SK-N-SH (cell line): ENCODE data around the gene FNTB. TPM values are rescaled to one million over a fixed set of nuclear protein-coding genes. Genes with fewer than 3 reads are reported as not detected.

Source experiments
- CTCF ChIA-PET: fragments of 300-600, 350-600 bp; formaldehyde crosslinking; extraction: SDS; loops from one replicate; lab custom pipeline; 2021; lab: Yijun Ruan, JAX
- POLR2A ChIA-PET: fragments of 350-600 bp; sonication (Branson Sonifier 250); formaldehyde crosslinking; extraction: SDS; loops from one replicate; lab custom pipeline; 2020; ENCODE audit warnings: antibody characterized with exemption, inconsistent platforms; lab: Yijun Ruan, JAX
- DNase-seq: peaks from one replicate; pipeline ENCODE4 v3.0.0; 2012
- H2AFZ ChIP-seq: fragments of 200-600 bp; sonication (generic); 2 replicates; pipeline ENCODE4 v1.8.1; 2016; ENCODE audit warnings: antibody characterized with exemption, mild to moderate bottlenecking, low read depth
- H3F3A ChIP-seq: fragments of 200-600 bp; sonication (generic); replicated peaks from 2 replicates; pipeline ENCODE3; 2016; ENCODE audit warnings: antibody characterized with exemption, mild to moderate bottlenecking; ENCODE audit not compliant: insufficient read depth
- H3K27ac ChIP-seq, 2 experiments: fragments of 200-500 bp in 1 of 2; fragments of 200-600 bp in 1 of 2; sonication (Bioruptor generic) in 1 of 2; sonication (generic), shearing (Covaris generic) in 1 of 2; 2 replicates each; pipeline versions ENCODE4 v1.5.1 to v1.6.1; 2014 to 2016; ENCODE audit warnings: low read depth in 2 of 2, inconsistent platforms in 1 of 2, low read length in 1 of 2, mild to moderate bottlenecking in 1 of 2, mixed read lengths in 1 of 2
- H3K27me3 ChIP-seq: fragments of 200-600 bp; sonication (generic), shearing (Covaris generic); 2 replicates; pipeline ENCODE4 v1.6.1; 2016; ENCODE audit warnings: mixed run types; ENCODE audit not compliant: insufficient read depth
- H3K36me3 ChIP-seq, 2 experiments: fragments of 200-500 bp in 1 of 2; fragments of 200-600 bp in 1 of 2; sonication (Bioruptor generic) in 1 of 2; sonication (generic) in 1 of 2; replicated peaks in 1 of 2; 2 replicates each; pipeline versions ENCODE3 to v1.5.1; 2014 to 2016; ENCODE audit warnings: low read length in 1 of 2, mild to moderate bottlenecking in 1 of 2; ENCODE audit not compliant: insufficient read depth in 2 of 2, control insufficient read depth in 1 of 2
- H3K4me1 ChIP-seq, 2 experiments: fragments of 200-500 bp in 1 of 2; fragments of 200-600 bp in 1 of 2; sonication (Bioruptor generic) in 1 of 2; sonication (generic), shearing (Covaris generic) in 1 of 2; 2 replicates each; pipeline versions ENCODE4 v1.5.1 to v1.6.1; 2014 to 2016; ENCODE audit warnings: low read depth in 1 of 2, low read length in 1 of 2, mixed run types in 1 of 2; ENCODE audit not compliant: insufficient read depth in 2 of 2, control insufficient read depth in 1 of 2
- H3K4me2 ChIP-seq: fragments of 200-600 bp; sonication (generic), shearing (Covaris generic); 2 replicates; pipeline ENCODE4 v1.6.1; 2017; ENCODE audit warnings: mixed run types
- H3K4me3 ChIP-seq, 2 experiments: fragments of 200-500 bp in 1 of 2; fragments of 200-600 bp in 1 of 2; sonication (Bioruptor generic) in 1 of 2; sonication (generic), shearing (Covaris generic) in 1 of 2; 2 replicates each; pipeline versions ENCODE4 v1.5.1 to v1.8.1; 2014 to 2016; ENCODE audit warnings: low read depth in 2 of 2, inconsistent platforms in 1 of 2, low read length in 1 of 2, mild to moderate bottlenecking in 1 of 2, mixed read lengths in 1 of 2, moderate library complexity in 1 of 2
- H3K79me2 ChIP-seq: fragments of 200-600 bp; sonication (generic); 2 replicates; pipeline ENCODE4 v1.8.1; 2017; ENCODE audit warnings: mild to moderate bottlenecking; ENCODE audit not compliant: insufficient read depth
- H3K9ac ChIP-seq: fragments of 200-600 bp; sonication (generic); 2 replicates; pipeline ENCODE4 v1.6.1; 2017; ENCODE audit warnings: mixed run types
- H3K9me2 ChIP-seq: fragments of 200-600 bp; sonication (generic); 2 replicates; pipeline ENCODE4 v1.6.1; 2017; ENCODE audit warnings: mixed run types
- H3K9me3 ChIP-seq: fragments of 200-600 bp; sonication (generic); 2 replicates; pipeline ENCODE4 v1.6.1; 2017; ENCODE audit warnings: mixed run types, mild to moderate bottlenecking, moderate library complexity
- H4K20me1 ChIP-seq: fragments of 200-600 bp; sonication (generic); 2 replicates; pipeline ENCODE4 v1.6.1; 2017; ENCODE audit warnings: mild to moderate bottlenecking, mixed run types; ENCODE audit not compliant: insufficient read depth
- EZH2phosphoT487 ChIP-seq: fragments of 200-600 bp; sonication (generic); IDR thresholded peaks from 2 replicates; pipeline ENCODE4 v1.6.1; 2017; ENCODE audit warnings: low read depth, mixed run types, mild to moderate bottlenecking, antibody characterized with exemption, moderate library complexity, borderline replicate concordance
- FOXJ3 ChIP-seq: sonication (generic); formaldehyde crosslinking; IDR thresholded peaks from 2 replicates; pipeline ENCODE4 v1.5.1; 2020; ENCODE audit warnings: mild to moderate bottlenecking, missing genetic modification reagents
- GABPA ChIP-seq: IDR thresholded peaks from 2 replicates; pipeline ENCODE4 v1.4.0; 2012; ENCODE audit warnings: low read depth, mild to moderate bottlenecking
- GATA2 ChIP-seq: sonication (generic); formaldehyde crosslinking; IDR thresholded peaks from 2 replicates; pipeline ENCODE4 v1.5.0; 2020; ENCODE audit warnings: mild to moderate bottlenecking, missing genetic modification reagents
- MEF2A ChIP-seq: IDR thresholded peaks from 2 replicates; pipeline ENCODE4 v1.4.0; 2012; ENCODE audit warnings: low read depth, borderline replicate concordance
- MXI1 ChIP-seq: IDR thresholded peaks from 2 replicates; pipeline ENCODE4 v1.6.1; 2012; ENCODE audit warnings: mild to moderate bottlenecking, low read depth, low read length, improper control_type of control experiment
- NFIC ChIP-seq: IDR thresholded peaks from 2 replicates; pipeline ENCODE4 v1.4.0; 2012; ENCODE audit warnings: borderline replicate concordance
- NRF1 ChIP-seq: IDR thresholded peaks from 2 replicates; pipeline ENCODE4 v1.6.1; 2012; ENCODE audit warnings: low read depth, mild to moderate bottlenecking, low read length
- RAD21 ChIP-seq: IDR thresholded peaks from 2 replicates; pipeline ENCODE4 v1.6.1; 2012; ENCODE audit warnings: mild to moderate bottlenecking, low read length
- RCOR1 ChIP-seq: fragments of 150-350 bp; IDR thresholded peaks from 2 replicates; pipeline ENCODE4 v1.6.1; 2017; ENCODE audit warnings: antibody characterized with exemption, low read length
- RFX5 ChIP-seq: IDR thresholded peaks from 2 replicates; pipeline ENCODE4 v1.6.1; 2012; ENCODE audit warnings: mild to moderate bottlenecking, improper control_type of control experiment, low read length
- SIN3A ChIP-seq: IDR thresholded peaks from 2 replicates; pipeline ENCODE4 v1.6.1; 2012; ENCODE audit warnings: low read depth, mild to moderate bottlenecking, low read length, moderate library complexity, borderline replicate concordance
- TAF1 ChIP-seq: IDR thresholded peaks from 2 replicates; pipeline ENCODE4 v1.6.1; 2012; ENCODE audit warnings: low read depth, mild to moderate bottlenecking, low read length, moderate library complexity, borderline replicate concordance
- TCF12 ChIP-seq: IDR thresholded peaks from 2 replicates; pipeline ENCODE4 v1.4.0; 2012
- WGBS: methylation state at CpG from one replicate; pipeline ENCODE4 v1.1.6; 2017; ENCODE audit warnings: low lambda C conversion rate; 5-methylcytosine and 5-hydroxymethylcytosine counted together
- polyA plus RNA-seq, 3 experiments: library from polyadenylated mRNA; depleted of rRNA; stranded (reverse); fragments of >200 nt; gene quantifications; 2 replicates each; pipeline ENCODE4 v1.2.3, GENCODE V29; 2012
- TF ChIP-seq, protein P1 (sequence below): IDR thresholded peaks from 2 replicates; pipeline ENCODE4 v1.4.0; 2012; ENCODE audit warnings: low read depth, borderline replicate concordance
- TF ChIP-seq, protein P2 (sequence below): fragments of 200-600 bp; sonication (generic); IDR thresholded peaks from 2 replicates; pipeline ENCODE4 v1.6.1; 2017; ENCODE audit warnings: antibody characterized with exemption, mild to moderate bottlenecking, moderate library complexity
- TF ChIP-seq, protein P3 (sequence below): fragments of 150-350 bp; IDR thresholded peaks from 2 replicates; pipeline ENCODE4 v1.6.1; 2016; ENCODE audit warnings: mild to moderate bottlenecking, low read depth, low read length
- TF ChIP-seq, protein P4 (sequence below): IDR thresholded peaks from 2 replicates; pipeline ENCODE4 v1.6.1; 2012; ENCODE audit warnings: mild to moderate bottlenecking, low read depth, low read length, moderate library complexity
- TF ChIP-seq, protein P5 (sequence below): IDR thresholded peaks from 2 replicates; pipeline ENCODE4 v1.4.0; 2012; ENCODE audit warnings: low read depth

The FNTB gene
- polyA plus RNA-seq, 1 of the 3 experiments (the other 2 are of a cell fraction) = 18.4 TPM

DNA sequence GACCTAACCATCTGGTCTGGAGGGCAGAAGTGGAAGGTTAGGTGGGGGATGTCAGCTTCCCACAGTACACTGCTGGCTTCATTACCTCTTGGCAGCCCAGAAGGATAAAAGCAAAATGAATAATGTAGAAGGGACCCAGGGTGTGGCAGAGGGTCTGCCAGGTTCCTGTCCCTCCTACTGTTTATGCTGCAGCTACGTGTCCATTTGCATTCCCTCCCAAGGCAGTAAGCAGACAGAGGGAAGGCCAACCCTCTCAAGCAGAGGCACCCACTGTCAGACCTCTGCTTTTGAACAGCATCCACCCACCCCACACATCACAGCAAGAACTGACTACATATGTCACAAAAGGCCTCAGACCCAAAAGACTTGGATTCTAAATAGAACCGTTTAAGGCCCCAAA is 96.2 kb downstream of the FNTB start:
- no peak for DNase-seq
- Histone ChIP-seq H3K4me2 (no peak overlapping the region), H3K9ac (no peak overlapping the region), H3K79me2 (peaks cover 46% of the 10 kb centered on the region), H3K27me3 (no peaks in the 10 kb centered on the region), H4K20me1 (peaks cover 13% of the 10 kb centered on the region), H2AFZ (no peak overlapping the region), H3K4me1 (peaks cover 0 to 2% of the 10 kb centered on the region in 2 experiments; a peak in 2 of 4 replicates), H3K9me2 (no peaks in the 10 kb centered on the region), H3K4me3 (no peak overlapping the region), H3K36me3 (peaks cover 49 to 77% of the 10 kb centered on the region in 2 experiments), H3K27ac (no peak overlapping the region), H3F3A (no peaks in the 10 kb centered on the region), H3K9me3 (no peaks in the 10 kb centered on the region)
- ChIA-PET CTCF (interaction anchor here (0.7 to 1.0 kb wide), 2 partner anchors 9 to 902 kb away, joined by 3 to 4 read pairs; no protein-coding TSS in a partner anchor), POLR2A (no interaction called here)
- TF ChIP-seq NRF1 (no peak), TAF1 (no peak), FOXJ3 (CRISPR knock-in tag) (no peak), MEF2A (no peak), NFIC (no peak), GABPA (no peak), TCF12 (no peak), EZH2phosphoT487 (no peak), SIN3A (no peak), RFX5 (no peak), RCOR1 (no peak), MXI1 (no peak), RAD21 (no peak), GATA2 (CRISPR knock-in tag) (no peak)
- TF ChIP-seq, protein P1, sequence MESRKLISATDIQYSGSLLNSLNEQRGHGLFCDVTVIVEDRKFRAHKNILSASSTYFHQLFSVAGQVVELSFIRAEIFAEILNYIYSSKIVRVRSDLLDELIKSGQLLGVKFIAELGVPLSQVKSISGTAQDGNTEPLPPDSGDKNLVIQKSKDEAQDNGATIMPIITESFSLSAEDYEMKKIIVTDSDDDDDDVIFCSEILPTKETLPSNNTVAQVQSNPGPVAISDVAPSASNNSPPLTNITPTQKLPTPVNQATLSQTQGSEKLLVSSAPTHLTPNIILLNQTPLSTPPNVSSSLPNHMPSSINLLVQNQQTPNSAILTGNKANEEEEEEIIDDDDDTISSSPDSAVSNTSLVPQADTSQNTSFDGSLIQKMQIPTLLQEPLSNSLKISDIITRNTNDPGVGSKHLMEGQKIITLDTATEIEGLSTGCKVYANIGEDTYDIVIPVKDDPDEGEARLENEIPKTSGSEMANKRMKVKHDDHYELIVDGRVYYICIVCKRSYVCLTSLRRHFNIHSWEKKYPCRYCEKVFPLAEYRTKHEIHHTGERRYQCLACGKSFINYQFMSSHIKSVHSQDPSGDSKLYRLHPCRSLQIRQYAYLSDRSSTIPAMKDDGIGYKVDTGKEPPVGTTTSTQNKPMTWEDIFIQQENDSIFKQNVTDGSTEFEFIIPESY = no peak
- TF ChIP-seq, protein P2, sequence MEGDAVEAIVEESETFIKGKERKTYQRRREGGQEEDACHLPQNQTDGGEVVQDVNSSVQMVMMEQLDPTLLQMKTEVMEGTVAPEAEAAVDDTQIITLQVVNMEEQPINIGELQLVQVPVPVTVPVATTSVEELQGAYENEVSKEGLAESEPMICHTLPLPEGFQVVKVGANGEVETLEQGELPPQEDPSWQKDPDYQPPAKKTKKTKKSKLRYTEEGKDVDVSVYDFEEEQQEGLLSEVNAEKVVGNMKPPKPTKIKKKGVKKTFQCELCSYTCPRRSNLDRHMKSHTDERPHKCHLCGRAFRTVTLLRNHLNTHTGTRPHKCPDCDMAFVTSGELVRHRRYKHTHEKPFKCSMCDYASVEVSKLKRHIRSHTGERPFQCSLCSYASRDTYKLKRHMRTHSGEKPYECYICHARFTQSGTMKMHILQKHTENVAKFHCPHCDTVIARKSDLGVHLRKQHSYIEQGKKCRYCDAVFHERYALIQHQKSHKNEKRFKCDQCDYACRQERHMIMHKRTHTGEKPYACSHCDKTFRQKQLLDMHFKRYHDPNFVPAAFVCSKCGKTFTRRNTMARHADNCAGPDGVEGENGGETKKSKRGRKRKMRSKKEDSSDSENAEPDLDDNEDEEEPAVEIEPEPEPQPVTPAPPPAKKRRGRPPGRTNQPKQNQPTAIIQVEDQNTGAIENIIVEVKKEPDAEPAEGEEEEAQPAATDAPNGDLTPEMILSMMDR = no peak
- TF ChIP-seq, protein P3, sequence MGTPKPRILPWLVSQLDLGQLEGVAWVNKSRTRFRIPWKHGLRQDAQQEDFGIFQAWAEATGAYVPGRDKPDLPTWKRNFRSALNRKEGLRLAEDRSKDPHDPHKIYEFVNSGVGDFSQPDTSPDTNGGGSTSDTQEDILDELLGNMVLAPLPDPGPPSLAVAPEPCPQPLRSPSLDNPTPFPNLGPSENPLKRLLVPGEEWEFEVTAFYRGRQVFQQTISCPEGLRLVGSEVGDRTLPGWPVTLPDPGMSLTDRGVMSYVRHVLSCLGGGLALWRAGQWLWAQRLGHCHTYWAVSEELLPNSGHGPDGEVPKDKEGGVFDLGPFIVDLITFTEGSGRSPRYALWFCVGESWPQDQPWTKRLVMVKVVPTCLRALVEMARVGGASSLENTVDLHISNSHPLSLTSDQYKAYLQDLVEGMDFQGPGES = no peak
- TF ChIP-seq, protein P4, sequence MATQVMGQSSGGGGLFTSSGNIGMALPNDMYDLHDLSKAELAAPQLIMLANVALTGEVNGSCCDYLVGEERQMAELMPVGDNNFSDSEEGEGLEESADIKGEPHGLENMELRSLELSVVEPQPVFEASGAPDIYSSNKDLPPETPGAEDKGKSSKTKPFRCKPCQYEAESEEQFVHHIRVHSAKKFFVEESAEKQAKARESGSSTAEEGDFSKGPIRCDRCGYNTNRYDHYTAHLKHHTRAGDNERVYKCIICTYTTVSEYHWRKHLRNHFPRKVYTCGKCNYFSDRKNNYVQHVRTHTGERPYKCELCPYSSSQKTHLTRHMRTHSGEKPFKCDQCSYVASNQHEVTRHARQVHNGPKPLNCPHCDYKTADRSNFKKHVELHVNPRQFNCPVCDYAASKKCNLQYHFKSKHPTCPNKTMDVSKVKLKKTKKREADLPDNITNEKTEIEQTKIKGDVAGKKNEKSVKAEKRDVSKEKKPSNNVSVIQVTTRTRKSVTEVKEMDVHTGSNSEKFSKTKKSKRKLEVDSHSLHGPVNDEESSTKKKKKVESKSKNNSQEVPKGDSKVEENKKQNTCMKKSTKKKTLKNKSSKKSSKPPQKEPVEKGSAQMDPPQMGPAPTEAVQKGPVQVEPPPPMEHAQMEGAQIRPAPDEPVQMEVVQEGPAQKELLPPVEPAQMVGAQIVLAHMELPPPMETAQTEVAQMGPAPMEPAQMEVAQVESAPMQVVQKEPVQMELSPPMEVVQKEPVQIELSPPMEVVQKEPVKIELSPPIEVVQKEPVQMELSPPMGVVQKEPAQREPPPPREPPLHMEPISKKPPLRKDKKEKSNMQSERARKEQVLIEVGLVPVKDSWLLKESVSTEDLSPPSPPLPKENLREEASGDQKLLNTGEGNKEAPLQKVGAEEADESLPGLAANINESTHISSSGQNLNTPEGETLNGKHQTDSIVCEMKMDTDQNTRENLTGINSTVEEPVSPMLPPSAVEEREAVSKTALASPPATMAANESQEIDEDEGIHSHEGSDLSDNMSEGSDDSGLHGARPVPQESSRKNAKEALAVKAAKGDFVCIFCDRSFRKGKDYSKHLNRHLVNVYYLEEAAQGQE = no peak
- TF ChIP-seq, protein P5, sequence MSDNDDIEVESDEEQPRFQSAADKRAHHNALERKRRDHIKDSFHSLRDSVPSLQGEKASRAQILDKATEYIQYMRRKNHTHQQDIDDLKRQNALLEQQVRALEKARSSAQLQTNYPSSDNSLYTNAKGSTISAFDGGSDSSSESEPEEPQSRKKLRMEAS = no peak
- WGBS = 98% methylated on average over 2 of the region's 2 CpGs
